Duodenal mucosa (tissue), 2 donors: ENCODE measurements around the gene PARP12.

Experiments used
- H3K27ac ChIP-seq: one replicate; pipeline ENCODE4 v1.7.0; 2013; ENCODE audit warnings: low read depth, low read length
- H3K27me3 ChIP-seq, 2 donors: one replicate each; pipeline ENCODE4 v1.7.0; 2013; ENCODE audit warnings: low read length in 2 of 2, control low read depth in 1 of 2; ENCODE audit not compliant: insufficient read depth in 2 of 2, control insufficient read depth in 1 of 2
- H3K36me3 ChIP-seq, 2 donors: one replicate each; pipeline ENCODE4 v1.7.0; 2013; ENCODE audit warnings: low read length in 2 of 2, control low read depth in 1 of 2; ENCODE audit not compliant: insufficient read depth in 2 of 2, control insufficient read depth in 1 of 2
- H3K4me1 ChIP-seq, 2 donors: one replicate each; pipeline ENCODE4 v1.7.0; 2013; ENCODE audit warnings: low read length in 2 of 2, control low read depth in 1 of 2; ENCODE audit not compliant: insufficient read depth in 2 of 2, control insufficient read depth in 1 of 2
- H3K4me3 ChIP-seq, 2 donors: one replicate each; pipeline ENCODE4 v1.7.0; 2013; ENCODE audit warnings: low read length in 2 of 2, low read depth in 1 of 2
- H3K9ac ChIP-seq, 2 donors: one replicate each; pipeline ENCODE4 v1.7.0; 2013; ENCODE audit warnings: low read length in 2 of 2, low read depth in 1 of 2
- H3K9me3 ChIP-seq, 2 donors: one replicate each; pipeline ENCODE4 v1.7.0; 2013; ENCODE audit warnings: low read length in 2 of 2, control low read depth in 1 of 2; ENCODE audit not compliant: control insufficient read depth in 1 of 2

The PARP12 gene

DNA sequence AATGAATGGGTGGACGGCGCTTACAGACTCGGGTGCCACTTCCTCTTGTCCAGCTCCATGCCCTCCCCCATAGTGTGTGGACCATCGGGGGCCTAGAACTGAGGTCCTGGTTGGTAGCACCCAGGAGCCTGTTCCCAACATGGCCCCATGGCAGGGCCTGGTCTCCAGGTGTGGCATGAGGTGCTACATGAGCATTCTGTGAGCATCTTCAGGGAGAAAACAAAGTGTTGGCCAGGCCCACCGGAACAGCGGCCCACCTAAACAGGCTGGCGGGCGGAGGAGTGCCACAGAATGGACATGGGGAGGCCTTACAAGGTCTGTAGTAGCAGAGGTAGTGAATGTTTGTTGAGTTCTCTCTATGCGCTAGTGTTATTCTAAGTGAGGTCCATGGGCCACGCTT, 76.9 kb downstream of the PARP12 start:
- H3K4me3 ChIP-seq: no peak overlapping the region
- H3K4me1 ChIP-seq: peaks cover 0 to 5% of the 10 kb centered on the region in 2 donors
- H3K9ac ChIP-seq: no peak overlapping the region
- no peak overlapping the region for H3K27ac ChIP-seq
- no peaks in the 10 kb centered on the region for H3K27me3 ChIP-seq
- H3K9me3 ChIP-seq: no peaks in the 10 kb centered on the region
- H3K36me3 ChIP-seq: no peaks in the 10 kb centered on the region

DNA sequence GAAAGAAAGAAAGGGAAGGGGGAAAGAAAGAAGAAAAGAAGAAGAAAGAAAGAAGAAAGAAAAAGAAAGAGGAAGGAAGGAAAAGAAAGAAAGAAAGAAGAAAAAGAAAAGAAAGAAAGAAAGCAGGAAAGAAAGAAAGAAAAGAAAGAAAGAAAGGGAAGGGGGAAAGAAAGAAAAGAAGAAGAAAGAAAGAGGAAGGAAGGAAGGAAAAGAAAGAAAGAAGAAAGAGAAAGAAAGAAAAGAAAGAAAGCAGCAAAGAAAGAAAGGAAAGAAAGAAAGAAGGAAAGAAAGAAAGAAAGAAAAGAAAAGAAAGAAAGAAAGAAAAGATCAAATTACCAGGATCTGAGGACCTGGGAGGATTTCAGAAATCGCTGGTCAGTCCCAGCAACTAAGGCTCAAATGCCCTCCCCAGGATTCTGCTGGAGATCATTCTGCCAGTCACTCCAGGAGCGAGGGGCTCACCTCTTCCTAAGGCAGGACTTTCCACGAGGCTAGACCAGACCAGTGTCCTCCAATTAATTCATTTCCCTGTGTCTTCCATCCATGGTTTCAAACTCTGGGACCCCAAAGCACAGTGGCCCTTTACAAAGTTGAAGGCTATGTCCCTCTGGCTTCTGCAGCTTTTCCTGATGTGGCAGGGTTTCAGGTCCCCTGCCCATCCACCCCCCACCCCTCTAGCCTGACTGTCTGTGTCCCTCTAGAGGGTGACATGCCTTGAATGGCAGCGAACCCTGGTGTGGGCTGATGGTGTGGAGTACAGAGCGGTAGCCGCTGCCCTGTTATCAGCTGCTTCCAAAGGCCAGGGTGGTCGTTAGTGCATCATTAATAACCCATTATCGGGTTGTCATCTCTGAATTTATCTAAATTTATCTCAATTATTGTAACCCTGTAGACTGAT, 77.9 kb downstream of the PARP12 start:
- no peaks in the 10 kb centered on the region for H3K27me3 ChIP-seq
- no peak overlapping the region for H3K4me3 ChIP-seq
- H3K4me1 ChIP-seq: peaks cover 0 to 3% of the 10 kb centered on the region in 2 donors
- H3K27ac ChIP-seq: no peak overlapping the region
- H3K9me3 ChIP-seq: no peaks in the 10 kb centered on the region
- no peaks in the 10 kb centered on the region for H3K36me3 ChIP-seq
- H3K9ac ChIP-seq: no peak overlapping the region

DNA sequence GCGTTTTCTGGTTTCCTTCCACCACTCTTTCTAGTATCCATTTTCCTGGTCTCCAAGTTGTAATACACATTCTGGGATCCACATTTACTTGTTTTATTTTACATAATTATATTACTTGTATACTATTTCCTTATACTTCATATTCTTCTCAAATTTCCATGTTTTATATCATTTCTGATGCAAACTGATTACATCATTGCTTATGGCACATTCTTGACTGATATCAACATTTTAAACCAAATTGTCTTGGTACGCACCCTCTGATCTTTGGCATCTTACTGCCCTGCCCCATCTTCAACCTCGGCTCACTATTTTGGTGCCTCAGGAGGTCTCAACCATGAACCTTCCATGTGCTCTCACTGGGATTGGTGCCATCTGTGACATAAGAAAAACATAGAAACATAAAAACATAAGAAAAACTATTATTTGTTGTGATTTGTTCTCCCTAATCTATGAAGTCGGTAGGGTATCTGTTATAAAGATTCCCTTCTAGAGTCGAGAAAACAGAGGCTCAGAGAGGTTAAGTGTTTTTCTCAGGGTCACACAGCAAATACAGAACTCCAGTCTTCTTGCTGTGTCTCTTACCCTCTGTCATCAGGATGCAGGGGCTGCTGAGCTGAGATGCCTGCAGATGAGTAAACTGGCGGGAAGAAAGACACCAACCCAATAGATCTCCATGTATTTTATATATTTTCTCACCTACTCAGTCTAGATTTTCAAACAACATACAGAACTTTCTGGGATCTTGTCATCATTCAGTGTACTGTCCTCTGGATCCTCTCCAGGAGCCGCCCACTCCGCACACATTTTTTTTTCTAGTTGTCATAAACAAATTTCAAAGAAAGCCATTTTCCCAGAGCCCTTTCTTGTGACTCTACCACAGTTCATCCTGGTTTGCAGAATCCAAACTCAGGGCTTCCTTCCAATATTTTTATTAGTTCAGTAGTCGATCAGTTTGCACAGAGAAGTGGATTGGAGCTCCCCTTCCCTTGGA, 79.5 kb downstream of the PARP12 start:
- H3K9me3 ChIP-seq: no peaks in the 10 kb centered on the region
- H3K9ac ChIP-seq: no peak overlapping the region
- H3K4me3 ChIP-seq: no peak overlapping the region
- no peaks in the 10 kb centered on the region for H3K36me3 ChIP-seq
- no peak overlapping the region for H3K27ac ChIP-seq
- peaks cover 0 to 3% of the 10 kb centered on the region in 2 donors for H3K4me1 ChIP-seq
- H3K27me3 ChIP-seq: no peaks in the 10 kb centered on the region

- peaks cover 0 to 3% of the 10 kb centered on the region in 2 donors for H3K4me1 ChIP-seq
- no peak overlapping the region for H3K27ac ChIP-seq
- no peak overlapping the region for H3K4me3 ChIP-seq
- no peaks in the 10 kb centered on the region for H3K27me3 ChIP-seq
- H3K9ac ChIP-seq: no peak overlapping the region
- no peaks in the 10 kb centered on the region for H3K36me3 ChIP-seq
- H3K9me3 ChIP-seq: no peaks in the 10 kb centered on the region
Observed at GRCh38 chr7:139981511-139981895, 81.2 kb downstream of the PARP12 start.

DNA sequence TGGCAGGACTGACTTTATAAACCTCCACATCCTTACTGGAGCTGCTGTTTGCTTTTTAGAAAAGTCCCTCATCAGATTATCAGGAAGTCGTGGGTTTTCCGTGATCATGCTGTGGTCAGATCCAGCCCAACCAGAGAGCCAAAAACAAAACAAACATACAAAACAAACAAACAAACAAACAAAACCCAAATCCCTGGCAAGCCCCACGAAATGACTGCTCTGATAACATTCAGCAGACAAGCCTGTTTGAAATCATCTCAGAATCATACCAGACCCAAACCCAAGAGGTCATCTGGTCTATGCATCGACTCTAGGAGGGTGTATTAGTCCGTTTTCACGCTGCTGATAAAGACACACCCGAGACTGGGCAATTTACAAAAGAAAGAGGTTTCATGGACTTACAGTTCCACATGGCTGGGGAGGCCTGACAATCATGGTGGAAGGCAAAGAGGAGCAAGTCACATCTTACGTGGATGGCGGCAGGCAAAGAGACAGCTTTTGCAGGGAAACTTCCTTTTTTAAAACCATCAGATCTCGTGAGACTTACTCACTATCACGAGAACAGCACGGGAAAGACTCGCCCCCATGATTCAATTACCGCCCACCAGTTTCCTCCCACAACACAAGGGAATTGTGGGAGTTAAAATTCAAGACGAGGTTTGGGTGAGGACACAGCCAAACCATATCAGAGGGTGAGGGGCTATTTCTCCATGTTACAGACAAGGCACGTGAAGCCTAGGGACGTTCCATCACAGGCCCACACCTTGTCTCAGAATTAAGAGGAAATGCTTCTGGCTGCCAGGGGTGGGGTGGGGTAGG, 85.7 kb downstream of the PARP12 start:
- Histone ChIP-seq H3K4me3 (no peak overlapping the region), H3K27ac (no peak overlapping the region), H3K27me3 (no peaks in the 10 kb centered on the region), H3K9me3 (no peaks in the 10 kb centered on the region), H3K9ac (no peak overlapping the region), H3K4me1 (peaks cover 0 to 3% of the 10 kb centered on the region in 2 donors), H3K36me3 (no peaks in the 10 kb centered on the region)

- Histone ChIP-seq H3K27me3 (no peaks in the 10 kb centered on the region), H3K9ac (no peak overlapping the region), H3K36me3 (no peaks in the 10 kb centered on the region), H3K4me3 (no peak overlapping the region), H3K9me3 (no peaks in the 10 kb centered on the region), H3K27ac (no peak overlapping the region), H3K4me1 (peaks cover 0 to 3% of the 10 kb centered on the region in 2 donors)
Observed at GRCh38 chr7:139976055-139976837, 86.5 kb downstream of the PARP12 start.

GRCh38 chr7:139974179-139974811, 88.5 kb downstream of the PARP12 start:
- Histone ChIP-seq H3K4me1 (no peaks in the 10 kb centered on the region), H3K36me3 (no peaks in the 10 kb centered on the region), H3K9ac (no peak overlapping the region), H3K27ac (no peak overlapping the region), H3K4me3 (no peak overlapping the region), H3K27me3 (no peaks in the 10 kb centered on the region), H3K9me3 (no peaks in the 10 kb centered on the region)
